ENCODE measurements around the gene CIITA.
"Not testable (repeated sequence)": the region's sequence is repeated elsewhere in the genome, so short reads cannot be mapped to it uniquely, and the experiment has no call there.

CIITA gene

DNA sequence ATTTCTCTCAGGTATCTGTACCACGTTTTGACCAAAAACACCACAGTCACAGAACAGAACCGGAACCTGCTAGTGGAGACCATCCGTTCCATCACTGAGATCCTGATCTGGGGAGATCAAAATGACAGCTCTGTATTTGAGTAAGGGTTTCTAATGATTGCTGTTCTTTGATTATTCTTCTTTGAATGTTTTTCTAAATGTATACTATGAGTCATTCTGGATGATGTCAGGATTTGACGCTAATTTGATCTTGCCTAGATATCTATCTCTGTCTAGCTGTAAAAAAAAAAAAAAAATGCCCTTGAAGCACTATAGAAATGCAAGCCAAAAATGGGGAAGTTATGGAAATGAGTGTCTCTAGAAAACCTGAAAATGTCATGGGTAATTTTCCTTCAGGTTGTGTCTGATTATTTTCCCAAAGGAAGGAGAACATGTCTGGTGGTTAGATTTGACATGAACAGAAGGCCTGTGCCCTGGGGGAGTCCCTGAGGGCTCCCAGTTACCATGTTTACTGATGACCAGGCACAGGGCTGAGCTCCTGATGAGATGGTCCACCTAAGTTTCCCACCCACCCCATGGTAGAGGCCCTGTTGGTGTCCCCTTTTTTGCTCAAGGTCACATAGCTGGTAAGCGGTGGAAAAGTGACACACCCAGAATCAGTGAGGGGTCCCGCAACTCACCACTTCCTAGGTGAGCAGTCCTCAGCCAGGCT lies 80.9 kb downstream of the CIITA start:
- no peak for DNase-seq

DNA sequence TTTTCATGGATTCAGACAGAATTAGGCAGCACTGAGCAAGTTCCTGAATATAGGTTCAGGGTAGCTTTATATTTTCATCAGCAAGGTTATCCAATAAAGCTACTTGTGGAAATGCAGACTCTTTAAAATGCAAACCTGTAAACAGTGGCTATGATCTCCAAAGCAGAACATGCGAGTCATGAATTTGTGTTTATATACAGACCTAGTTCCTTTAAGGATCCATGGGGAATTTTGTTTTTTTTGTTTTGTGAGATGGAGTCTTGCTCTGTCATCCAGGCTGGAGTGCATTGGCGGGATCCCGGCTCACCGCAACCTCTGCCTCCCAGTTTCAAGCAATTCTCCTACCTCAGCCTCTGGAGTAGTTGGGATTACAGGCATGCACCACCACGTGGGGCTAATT lies 82.2 kb downstream of the CIITA start:
- DNase-seq: no peak

DNA sequence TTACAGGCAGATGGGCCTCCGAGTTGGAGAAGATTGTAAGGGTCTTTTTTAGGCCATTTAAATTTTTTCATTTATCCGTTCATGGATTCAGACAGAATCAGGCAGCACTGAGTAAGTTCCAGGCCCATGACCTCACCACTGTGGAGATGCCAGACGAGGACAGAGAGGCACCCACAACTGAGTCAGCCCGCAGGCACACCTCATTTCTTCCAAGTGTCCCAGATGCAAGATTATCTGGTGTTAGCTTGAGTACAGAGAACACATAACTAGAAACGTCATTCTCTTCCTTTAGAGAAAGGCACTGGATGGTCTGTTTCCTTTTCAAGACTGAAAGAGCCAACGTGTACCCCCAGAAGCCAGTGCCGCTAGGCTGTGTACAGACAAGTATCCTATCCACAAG lies 84.2 kb downstream of the CIITA start:
- DNase-seq: no peak

DNA sequence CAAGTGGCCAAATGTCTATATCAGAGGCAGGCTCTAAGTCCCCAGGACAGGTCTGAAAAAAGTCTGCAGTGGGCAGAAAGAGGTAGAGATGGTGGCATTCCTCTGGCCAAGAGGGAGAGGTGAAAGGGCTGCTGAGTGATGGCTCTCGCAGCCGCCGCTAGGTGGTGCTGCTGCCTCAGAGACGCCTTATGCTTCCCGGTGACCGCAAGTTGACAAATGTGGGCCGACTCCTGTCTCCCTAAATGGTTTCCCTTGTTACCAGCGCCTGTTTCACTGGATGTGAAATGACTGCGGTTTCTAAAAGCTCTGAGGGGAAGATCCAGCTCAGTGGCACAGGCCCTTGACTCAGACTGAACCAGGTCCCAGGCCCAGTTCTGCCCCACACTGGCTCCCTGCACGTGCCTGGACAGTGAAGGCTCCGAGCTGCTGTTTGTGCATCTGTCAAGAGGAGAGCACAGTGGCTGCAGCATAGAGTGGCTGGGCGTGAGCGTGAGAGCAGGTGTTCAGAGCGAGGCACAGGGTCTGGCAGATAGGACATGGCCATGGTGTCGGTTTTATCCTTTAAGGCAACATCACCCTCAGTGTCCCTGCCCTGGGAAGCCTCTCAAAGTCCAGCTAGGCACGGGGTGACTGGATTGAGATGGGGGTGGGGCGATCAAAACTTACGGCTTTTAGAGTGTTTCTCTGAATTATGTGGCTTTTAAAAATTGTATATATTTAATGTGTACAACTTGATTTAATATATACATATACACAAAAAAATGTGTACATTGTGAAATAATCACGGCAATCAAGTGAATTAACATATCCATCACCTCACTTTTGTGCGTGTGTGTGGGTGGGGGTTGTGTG lies 87.3 kb downstream of the CIITA start:
- peak; percentile 81 for DNase-seq

DNA sequence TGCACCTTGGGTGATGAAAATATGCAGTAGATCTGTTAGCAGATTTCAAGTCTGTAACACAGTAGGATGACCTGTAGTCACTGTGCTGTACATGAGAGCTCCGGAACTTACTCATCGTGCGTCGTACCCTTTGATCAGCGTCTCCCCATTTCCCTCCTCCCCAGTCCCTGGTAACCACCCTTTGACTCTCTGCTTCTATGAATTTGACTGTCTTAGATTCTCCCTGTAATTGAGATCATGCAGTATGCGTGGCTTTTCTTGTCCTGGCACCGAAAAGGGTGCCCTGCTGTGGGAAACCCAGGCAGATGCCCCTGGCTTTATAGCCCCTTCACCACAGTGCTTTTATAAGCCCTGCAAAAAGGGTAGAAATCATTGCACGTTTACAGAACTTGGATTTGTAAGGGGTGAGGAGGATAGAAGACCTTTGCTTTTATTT lies 87.9 kb downstream of the CIITA start:
- DNase-seq: peak; percentile 59

DNA sequence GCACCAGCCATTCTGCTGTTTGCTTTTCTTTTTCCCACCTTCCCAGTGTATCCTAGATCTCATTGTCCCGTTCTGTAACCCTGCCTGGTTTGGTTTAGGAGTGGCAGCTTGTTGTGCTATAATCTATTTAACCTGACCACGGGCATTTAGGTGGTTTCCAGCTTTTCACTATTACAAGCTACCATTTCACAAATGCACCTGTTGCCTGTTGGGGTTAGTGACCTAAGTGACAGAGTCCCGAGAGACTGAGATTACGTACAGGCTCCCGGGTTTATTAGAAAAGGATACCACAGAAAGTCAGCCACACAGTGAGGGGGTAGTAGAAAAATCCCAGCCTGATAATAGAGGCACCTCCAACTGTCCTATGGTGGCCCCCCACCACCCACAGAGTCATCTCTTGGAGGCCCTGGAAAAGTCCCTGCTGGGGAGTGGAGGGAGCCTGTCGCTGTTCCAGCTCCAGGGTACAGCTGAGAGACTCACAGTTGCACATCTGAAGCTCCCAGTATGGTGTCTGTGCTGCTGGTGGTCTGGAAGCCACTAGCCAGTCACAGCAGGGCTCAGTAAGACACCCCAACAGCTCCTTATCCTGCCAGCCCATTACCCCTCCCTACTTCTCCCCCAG lies 88.5 kb downstream of the CIITA start:
- no peak for DNase-seq

DNA sequence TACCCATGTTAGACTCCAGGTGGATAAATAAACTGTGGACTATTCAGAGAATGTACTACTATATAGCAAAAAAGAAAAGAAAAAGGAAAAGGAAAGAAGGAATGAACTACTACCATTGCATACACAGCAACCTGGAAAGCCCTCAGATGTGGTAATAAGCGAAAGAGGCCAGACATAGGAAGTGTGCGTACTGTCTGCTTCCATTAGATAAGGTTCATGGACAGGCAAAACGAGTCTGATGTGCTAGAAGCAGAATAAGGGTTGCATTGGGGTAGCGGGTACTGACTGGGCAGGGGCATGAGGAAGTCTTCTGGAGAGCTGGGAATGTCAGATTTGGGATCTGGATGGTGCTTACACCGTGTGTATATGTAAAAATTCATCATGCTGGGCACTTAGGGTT lies 89.1 kb downstream of the CIITA start:
- DNase-seq: no peak

DNA sequence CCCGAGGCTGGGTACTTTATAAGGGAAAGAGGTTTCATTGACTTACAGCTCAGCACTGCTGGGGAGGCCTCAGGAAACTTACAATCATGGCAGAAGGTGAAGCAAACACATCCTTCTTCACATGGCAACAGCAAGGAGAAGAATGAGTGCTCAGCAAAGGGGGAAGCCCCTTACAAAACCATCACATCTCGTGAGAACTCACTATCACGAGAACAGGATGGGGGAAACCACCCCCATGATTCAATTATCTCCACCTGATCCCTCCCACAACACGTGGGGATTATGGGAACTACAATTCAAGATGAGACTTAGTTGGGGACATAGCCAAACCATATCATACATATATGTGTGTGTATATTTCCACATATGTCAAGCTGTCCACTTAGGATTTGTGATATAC lies 89.6 kb downstream of the CIITA start:
- not testable (repeated sequence) for DNase-seq

DNA sequence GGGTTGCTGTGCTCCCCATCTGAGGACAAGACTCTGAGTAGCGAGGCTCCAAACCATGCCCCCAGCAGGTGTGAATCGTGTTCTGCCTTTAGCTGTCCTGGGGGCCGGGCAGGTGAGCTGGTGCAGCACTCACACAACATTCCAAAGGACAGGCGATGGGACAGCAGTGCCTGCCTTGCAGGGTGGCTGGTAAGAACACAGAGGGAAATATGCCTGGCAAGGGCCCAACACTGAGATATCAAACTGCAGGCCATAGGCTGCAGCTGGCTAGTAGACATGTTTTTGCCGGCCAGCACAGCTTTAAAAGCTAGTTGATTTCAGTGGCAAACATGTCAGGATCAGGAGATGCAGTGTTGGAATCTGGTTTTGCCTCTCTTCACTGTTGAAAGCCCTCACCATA lies 91.0 kb downstream of the CIITA start:
- DNase-seq: no peak

DNA sequence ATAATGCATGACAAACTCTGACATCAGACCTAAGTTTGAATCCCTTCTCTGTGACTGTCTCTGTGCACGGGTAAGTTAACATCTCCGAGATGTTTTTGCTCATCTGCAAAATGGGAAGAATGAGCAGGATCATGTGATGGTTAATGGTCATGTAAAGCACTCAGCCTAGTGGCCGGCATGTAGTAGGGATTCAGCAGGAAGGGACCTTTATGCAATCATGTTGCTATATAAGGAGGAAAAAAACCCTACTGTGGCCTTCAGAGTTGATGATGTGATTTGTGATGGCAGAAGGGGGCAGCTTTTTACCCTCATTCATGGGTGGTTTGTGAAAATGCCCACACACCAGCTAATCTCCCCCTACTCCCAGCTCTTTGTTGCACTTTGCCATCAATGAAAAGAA lies 91.5 kb downstream of the CIITA start:
- no peak for DNase-seq

DNA sequence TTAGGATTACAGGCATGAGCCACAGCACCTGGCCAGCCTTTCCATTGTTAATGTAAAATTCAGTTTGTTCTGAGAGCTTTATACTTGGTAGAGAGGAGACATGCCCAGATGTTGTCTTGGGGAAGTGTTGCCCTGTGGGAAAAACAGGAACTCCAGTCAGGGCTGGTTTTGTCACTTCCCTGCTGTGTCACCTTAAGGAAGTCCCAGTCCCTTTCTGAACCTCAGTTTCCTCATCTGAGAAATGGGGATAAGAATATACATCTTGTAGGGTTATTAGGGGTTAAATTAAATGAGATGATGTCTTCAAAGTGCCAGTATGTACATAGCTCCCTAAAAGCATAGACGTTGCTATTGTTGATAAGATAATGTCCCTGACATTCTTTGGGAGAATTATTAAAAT lies 92.6 kb downstream of the CIITA start:
- DNase-seq: no peak

DNA sequence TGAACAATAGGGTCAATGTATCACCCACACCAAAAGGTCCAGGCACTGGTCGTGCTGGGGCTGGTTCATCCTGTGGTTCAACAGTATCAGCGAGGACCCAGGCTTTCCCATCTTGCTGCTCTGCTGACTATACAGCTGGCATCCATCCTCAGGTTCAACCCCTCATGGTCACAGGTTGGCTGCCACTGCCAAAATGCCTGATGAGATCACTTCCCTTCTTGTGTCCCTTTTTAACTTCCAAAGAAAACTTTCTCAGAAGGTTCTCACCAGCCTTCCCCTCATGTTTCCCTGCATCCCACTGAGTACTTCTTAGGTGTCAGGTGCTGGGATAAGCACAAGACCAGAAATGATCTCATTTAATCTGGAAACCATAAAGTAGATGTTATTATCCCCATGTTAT lies 93.1 kb downstream of the CIITA start:
- DNase-seq: no peak

DNA sequence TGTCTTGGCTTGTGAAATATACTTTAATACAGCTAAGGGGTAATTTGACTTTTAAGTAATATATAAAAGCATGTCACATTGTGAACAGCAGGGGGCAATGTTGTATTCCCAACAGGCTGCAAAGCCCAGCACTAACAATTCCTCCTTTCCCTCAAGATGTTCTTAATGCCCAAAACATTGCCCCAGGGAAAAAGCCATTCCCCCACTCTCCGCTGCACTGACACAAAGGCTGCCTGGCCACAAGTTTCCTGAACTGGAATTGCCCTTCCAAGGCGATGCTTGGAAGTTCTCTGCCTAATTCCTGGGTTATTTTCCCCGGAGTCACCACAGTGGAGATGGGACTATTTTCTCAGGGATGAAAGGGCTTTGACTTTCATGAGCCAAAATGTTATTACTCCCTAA lies 94.6 kb downstream of the CIITA start:
- DNase-seq: no peak

DNA sequence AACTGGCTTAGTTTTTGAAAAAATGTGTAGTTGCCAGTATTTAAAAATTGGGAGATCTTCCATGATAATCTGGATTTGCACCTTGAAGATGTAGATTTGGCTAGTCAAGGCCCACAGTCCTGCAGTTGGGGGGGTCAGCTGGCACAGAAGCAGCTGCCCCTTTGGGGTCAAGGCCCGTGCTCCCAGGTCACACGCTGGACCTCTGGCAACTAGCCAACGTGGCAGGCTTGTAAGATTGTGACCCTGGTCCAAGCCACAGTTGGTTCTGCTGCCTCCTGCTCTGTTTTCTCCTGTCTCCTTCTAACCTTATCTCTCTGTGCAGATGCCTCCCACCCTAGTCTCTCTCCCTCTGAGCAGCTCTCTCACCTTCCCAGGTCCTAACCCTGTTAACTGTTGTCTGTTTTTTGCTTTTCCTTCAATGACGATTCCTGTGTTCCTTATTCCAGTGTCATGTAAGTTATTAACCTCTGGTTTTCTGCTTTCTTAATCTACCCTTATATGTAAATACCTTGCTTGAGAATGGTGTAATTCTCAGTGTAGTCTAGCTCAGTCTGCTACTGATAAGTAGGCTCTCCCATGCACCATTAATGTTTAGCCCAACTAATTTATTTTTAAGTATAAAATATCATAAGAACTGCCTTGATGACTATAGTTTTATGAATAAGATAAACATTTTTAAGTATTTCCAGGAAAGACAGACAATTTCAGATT lies 95.3 kb downstream of the CIITA start:
- no peak for DNase-seq

DNA sequence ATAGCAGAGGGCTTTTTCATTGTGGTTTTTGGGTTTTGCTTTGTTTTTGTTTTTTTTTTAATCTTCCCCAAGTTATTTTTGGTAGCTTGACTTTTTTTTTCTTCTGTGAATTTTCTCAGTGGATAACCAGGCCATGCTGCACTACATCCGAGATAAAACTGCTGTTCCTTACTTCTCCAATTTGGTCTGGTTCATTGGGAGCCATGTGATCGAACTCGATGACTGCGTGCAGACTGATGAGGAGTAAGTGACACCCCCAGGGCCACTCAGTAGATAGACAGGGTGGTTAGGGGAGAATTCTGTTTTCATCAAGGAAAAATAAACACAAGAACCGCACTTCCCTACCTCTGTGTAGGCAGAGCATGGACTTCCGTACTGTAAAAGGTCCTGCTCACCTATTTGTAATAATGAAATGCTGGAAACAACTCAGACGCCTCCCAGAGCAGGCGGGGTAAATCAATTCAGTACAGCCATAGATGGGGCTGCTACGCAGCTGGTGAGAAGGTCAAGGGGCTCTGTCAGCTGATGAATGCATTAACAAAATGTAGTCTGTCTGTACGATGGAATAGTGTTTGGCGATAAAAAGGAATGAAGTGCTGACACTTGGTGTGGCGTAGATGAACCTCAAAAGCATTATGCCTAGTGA lies 95.9 kb downstream of the CIITA start:
- no peak for DNase-seq

DNA sequence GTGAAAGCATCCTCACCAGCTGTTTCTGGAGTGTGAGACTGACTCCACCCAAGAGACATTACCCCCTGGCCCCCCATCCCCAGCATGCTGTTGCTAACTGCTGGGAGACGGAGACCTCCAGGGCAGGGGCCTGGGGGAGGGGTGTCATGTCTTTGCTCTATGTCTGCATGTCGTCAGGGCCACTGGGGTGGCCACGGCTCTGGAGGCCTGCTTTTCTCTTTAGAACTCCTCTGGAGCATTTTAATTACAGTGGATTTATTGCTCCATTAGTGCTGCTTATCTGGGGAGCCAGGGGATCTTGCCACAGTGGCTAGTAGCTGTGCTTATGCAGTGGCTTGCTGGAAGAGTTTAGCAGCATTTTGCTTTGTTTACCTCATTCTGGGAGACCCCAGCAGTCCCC lies 99.6 kb downstream of the CIITA start:
- no peak for DNase-seq

DNA sequence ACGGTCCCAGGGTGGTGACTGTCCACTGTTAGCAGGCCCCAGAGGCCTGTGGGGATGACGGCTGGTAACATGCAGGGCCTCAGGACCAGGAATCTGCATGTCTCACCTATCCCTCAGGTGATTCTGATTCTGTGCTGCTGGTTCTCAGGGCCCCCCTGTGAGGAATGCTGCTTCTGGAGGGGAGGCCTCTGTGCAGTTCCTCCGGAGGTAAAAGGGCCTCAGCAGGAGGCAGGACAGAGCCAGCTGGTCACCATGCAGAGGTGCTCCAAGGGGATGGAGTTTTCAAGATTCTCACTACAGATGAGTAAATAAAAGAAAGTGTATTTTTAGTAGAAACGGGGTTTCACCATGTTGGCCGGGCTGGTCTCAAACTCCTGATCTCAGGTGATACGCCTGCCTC lies 101.1 kb downstream of the CIITA start:
- DNase-seq: no peak

DNA sequence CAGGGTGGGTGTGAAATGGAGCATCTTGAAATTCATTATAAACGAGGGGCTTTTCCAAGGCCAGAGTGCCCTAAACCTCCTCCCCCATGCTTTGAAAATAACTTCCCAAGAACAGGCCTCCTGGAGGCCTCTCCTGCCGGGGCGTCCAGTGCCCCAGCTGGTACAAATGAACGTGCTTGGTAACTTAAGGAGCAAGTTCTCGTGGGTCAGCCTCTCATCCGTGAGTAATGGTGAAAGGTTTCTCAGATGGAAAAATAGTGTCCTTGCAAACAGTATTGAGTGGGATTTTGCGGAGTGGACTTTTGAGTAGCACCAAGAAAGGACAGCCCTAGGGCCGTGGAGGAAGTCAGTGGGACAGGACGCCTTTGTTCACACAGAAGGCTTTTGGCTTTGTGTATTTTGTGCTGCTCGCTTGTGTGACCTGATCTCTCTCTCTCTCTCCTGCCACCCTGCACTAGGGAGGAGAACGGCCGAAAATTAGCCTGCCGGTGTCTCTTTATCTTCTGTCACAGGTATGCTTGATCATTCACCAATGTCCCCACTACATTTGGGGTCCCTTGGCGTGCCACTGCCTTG lies 102.0 kb downstream of the CIITA start:
- no peak for DNase-seq

DNA sequence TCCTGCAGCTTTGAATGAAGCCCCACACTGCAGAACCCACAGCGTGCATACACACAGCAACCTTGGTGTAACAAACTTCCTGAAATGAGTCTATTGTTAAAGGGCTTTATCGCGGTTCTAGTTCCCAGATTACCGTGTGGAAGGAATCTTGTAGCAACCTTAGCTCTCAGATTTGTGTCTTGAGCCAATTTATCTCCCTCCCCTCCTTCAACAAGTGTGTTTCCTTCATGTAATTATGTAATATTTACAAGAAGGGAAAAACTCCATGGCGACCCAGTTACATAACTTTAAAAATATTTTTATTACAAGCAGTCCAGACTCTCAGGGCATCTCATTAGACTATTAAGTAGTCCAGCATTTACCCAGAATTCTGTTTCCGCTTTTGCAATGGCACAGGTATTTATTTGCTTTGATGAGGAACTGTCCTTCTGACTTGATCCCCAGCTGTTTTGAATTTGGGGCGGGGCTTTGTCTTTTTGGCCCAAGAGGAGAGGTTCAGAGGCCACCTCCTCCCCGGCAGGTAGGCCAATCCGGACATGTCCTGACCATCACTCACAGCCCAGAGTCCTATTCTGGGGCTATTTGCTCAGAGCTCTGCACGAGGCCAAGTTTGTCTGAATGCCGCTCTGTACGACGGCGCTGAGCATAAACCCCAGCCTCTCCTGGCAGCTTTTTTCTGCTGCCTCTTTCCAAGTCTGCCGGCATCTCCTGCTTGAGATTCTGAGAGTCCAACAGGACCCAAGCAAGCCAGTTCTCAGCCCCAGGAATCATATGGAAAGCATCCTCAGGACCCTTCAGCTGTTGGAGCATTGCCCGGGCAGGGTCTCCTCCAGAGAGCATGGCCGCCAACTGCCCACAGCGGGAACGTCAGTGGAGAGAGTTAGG lies 103.0 kb downstream of the CIITA start:
- no peak for DNase-seq

DNA sequence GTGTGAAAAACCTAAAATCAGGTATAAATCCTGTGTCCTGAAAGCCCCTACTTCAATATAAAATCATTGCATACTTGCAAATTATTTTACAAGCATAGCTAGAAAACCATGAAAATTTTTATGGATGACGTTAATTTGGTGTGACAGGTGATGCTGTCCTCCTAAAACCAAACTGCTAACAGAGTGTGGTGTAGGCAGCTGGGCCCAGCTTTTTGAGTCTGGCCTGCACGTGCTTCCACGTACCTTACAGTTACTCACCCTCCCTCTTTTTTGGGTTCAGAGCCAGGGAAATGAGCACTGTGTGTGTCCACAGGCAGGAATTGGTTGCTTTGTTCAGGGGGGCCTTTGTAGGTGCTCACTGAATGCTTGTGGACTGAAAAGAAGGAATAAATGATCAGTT lies 103.8 kb downstream of the CIITA start:
- DNase-seq: no peak

DNA sequence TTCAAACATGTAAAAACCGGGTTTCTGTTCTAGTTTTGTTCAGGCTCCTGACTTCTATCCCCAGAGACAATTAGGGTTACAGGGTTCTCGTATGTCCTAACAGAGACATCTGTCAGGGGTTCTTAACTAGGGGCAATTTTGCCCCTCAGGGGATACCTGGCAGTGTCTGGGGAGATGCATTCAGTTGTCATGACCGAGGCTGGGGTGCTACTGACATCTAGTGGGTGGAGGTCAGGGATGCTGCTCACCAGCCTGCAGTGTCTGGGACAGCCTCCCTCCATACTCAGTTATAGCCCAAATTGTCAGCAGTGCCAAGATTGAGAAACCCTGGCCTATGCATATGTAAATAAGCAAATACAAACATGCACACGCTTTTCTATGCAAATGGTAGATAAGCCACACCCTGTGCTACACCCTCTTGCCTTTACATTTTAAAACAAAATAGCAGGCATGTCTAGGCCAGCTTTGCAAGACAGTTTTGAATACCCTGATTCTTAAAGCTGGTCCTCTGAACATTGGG lies 104.8 kb downstream of the CIITA start:
- DNase-seq: no peak

All from activated naive CD4-positive, alpha-beta T cell treated with anti-CD3 and anti-CD28 coated beads, Interleukin-2, amount 50 U/mL, for 16 hours (primary cell).